GM19043 (cell line): ENCODE data around the gene SCP2.

Experiments used
- ATAC-seq: cut with Tn5 transposase; IDR thresholded peaks from one replicate; pipeline ENCODE4 v1.9.1; 2021; ENCODE audit warnings: low read depth; ENCODE audit not compliant: unreplicated experiment

Gene SCP2

DNA sequence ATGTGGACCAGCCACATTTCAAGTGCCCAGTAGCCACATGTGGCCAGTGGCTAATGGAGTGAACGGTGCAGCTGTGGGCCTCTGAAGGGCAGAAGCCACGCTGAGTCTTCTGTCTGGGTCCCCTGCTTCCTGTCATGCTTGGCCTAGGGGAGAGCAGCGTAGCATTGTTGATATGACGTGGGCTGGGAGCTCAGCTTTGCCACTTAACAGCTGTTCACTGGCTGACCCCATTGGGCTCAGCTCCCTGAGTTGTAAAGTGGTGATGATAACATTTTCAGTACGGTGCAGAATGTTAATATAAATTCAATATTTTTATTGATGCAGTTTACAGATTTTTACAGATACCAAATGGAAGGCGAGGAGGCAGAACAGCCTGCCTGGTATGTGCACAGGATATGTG is 139.4 kb downstream of the SCP2 start:
- ATAC-seq = no peak

DNA sequence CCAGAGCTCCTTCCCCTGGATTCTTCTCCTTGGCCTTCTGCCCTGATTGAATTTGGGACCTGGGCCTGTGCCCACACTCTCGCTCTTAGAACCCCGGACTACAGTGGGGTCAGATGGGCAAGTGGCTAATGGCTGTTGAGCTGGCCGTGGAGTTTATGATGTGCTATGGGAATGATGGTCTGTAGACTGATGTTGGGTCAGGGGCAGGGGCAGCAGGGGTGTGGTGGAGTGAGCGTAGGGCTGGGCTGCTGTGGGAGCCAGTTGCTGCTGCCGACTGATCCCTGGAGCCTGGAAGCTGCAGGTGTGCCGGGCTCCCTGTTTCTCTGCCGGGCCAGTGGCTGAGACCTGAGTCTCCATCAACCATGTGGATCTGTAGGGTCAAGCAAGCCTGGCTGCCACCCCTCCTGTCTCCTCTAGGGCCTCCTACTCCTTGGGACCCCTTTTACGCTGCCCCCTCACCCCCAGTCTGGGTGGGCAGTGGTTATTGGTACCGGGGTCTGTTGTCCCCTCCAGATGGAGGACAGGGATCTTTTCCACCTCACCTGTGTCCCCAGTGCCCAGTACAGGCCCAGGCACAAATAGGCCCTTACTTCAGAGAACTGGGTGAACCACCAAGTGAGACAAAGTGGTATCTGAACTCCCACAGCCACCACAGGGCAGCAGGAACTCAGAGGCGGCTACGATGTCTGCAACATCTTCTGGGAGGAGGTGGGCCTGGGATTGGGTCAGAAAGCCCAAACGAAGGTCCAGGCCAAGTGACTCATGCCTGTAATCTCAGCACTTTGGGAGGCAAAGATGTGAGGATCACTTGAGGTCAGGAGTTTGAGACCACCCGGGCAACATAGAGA is 140.0 kb downstream of the SCP2 start:
- ATAC-seq = no peak

DNA sequence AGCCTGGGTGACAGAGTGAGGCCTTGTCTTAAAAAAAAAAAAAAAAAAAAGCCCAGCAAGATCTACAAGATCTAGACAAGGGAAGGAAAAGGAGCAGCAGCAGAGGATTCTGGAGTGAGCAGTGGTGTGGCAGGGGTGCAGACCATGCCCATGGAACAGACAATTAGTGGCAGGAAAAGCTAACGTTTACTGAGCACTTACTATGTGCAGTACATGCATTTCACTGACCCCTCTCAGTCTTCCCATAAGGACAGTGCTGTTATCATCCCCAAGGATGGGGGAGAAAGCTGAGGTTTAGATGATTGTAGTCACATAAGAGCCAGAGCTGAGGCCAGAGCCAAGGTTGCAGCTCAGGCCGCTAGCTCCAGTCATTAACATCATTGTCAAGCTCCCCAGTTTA is 140.8 kb downstream of the SCP2 start:
- no peak for ATAC-seq

DNA sequence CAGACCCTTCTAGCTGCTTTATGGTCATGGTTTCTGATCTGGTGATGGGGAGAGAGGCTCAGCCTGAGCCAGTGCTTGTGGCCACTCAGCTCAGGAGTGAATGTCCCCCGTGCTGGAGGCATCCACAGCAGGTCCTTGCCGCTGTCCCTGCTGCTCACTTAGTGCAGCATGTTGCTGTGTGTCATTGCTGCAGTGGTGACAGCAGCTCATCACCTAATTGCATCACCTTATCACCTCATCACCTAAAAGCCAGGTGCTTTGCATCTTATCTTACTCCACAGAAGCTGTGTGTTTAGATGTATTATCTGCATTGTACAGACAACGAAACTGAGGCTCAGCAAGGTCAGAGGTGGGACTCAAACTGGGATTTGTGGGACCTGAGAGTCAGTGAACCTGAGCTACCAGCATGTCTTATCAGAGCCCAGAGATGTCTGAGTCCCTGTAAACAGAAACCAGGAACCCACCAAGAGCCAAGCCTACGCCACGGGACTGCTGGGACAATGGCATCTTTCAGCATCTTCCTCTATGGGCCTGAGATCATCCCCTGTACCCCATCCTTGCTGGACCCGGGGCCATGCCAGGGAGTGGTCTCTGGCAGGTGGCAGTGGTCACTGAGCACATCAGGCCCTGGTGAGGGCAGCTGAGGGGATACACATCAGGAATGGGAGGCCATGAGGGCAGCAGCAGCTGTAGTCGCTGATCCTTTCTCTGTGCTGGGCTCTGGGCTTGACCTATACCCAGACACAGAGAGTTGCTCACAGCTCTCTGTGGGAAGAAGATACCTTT is 141.4 kb downstream of the SCP2 start:
- ATAC-seq = no peak

DNA sequence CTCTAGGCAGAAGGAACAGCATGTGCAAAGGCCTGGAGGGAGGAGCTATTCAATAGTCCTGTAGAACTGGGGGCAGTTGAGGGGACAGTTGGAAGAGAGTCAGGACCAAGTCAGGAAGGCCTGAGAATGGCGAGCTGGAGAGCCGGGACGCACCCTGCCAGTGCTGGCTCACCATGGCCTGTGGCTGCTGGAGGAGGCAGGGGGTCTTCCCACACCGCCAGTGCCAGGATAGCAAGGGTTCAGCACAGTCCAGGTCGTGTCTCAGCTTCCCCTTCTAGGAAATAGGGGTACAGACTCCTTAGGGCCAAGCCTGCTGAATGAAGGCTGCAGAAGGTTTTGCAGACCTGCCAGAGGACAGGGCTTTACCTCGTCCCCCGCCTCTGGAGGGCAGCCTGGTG is 142.2 kb downstream of the SCP2 start:
- ATAC-seq = no peak

DNA sequence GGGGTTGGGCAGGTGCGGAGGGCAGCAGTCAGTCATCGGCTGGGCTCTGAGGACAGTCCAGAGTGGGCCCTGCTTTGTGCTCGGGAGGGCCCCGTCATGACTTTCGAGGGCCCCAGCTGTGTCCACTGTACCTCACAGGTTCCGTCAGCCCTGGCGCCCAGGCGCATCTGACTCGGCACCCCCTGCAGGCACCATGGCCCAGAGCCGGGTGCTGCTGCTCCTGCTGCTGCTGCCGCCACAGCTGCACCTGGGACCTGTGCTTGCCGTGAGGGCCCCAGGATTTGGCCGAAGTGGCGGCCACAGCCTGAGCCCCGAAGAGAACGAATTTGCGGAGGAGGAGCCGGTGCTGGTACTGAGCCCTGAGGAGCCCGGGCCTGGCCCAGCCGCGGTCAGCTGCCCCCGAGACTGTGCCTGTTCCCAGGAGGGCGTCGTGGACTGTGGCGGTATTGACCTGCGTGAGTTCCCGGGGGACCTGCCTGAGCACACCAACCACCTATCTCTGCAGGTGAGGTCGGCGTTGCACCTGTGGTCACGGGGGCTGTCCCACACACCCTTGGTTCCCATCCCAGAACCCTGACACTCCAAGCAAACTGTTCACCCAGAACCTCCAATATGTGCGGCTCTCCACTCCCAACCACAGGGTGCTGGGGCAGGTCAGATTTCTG is 142.7 kb downstream of the SCP2 start:
- no peak for ATAC-seq

DNA sequence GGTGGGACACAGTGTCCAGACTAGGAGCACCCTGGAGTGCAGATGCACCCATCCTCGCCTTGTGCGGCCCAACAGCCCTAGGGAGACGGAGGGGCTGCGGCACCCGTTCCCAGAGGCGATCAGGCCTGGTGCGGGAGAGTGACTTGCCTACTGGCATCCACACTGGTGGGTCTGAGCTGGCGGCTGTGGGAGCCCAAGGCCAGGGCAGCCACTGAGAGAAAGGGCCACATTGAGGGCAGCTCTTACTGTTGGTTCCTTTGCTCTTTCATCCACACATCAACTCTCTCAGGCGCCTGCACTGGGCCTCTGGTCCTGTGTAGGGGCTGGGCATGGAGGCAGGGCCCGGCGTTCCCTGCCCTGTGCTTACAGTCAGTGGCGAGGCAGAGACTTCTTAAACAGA is 143.5 kb downstream of the SCP2 start:
- no peak for ATAC-seq

DNA sequence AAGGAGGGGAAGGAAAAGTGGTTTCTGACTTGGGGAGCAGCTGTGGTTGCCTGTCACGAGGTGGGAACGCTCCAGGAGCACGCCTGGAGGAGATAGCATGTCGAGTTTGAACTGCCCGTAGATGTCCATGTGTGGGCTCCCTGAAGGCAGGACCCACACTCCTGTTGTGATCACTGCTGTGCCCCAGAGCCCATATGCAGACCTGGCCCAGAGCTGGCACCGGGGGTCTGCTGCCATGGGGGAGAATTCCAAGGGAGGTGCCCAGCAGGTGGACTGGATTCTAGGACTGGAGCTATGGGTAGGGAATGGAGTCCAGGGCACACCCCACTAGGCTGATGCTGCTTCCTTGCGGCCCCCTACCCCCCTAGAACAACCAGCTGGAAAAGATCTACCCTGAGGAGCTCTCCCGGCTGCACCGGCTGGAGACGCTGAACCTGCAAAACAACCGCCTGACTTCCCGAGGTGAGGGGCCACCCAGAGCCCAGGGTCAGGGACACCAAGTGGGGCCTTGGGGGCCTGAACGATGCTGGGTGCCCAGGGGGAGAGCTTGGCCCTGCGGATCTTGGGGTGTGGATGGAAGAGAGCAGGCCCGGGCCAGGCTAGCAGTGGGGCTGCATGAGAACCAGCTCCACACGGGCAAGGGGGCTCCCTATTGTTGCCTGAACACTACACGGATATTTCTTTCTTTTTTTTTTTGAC is 144.2 kb downstream of the SCP2 start:
- no peak for ATAC-seq

DNA sequence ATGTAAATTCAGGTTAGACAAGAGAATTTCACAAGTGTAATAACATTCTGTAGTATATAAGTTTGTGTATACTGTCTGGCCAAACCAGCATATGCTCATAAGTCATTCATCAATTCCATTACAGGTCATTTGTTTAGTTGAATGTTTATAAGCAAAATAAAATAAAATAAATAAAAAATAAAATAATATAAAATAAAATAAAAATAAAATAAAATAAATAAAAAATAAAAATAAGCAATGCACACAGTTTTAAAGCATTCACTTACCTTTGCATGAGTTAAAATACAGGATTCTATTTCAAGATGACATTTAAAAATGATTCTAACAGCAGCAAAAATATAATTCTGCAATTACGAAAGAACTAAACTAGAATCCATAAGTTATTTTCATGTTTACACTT is 144.8 kb downstream of the SCP2 start:
- no peak for ATAC-seq

DNA sequence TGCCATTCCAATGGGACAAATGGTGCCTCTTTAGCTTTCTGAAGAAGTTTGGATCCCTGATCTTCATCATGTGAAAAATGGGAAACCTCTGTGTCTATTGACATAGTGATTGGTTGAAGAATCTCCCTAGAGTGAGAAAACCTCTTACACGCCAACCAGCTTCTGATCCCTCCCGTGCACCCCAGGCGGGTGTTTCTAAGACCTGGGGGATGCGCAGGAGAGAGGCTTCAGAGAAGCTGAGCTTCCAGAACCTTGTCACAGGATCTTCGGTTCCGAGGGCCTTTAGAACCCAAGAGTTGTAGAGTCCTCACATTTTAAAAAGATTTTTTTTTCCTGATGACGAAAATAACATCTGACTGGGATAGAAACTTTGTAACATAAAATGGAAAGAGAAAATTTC is 146.2 kb downstream of the SCP2 start:
- no peak for ATAC-seq

DNA sequence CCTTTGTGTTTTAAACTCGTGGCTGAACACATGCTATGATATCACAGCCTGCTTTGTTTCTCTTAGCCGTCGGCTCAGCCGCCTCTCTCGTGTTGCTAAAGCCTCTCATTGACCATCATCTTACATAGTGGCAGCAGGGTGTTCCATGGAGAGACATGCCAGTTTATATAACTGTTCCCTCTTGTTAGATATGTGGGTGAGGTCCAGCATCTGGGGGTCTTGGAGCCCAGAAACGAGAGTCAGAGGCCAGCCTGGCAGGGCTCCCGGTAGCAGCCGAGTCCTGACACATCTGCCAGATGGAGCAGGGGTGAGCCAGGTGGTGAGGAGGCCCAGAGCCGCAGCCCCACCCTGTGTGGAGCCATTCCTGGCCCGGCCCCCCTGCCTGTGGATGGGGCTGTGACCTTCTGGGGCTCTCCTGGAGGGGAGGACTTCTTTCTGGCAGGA is 146.8 kb downstream of the SCP2 start:
- ATAC-seq = no peak

DNA sequence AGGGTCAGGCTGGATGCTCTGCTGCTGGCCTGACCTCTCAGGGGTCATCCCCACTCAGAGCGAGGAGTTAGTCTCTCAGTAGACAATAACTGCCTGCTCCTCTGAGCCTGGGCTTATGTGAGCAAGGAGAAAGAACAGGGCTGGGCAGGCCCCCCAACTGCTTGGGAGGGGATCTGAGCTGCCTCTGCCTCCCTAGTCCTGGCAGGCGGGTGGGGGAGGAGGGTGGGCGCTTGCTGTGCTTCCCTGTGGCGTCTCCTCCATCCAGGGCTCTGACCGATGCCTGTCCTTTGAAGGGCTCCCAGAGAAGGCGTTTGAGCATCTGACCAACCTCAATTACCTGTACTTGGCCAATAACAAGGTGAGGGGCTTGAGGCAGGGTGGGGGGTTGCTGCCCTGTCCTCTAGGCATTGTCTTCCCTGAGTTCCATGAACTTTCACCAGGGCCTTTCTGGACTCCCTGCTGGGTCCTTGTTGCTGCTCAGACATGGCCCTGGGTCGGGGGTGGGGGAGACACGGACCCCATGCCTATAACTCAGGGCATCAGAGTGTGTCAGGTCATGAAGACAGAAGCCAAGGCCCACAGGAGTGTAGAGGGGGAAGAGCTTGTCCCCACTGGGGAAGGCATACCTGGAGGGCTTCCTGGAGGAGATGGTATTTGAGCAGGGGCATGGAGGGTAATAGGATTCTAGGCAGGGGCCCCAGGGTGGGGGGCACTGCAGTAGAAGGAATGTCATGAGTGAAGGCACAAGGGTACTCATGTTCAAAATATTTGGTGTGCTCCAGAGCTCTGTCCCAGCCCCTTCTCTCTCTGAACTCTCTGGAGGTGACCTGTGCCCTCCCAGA is 147.5 kb downstream of the SCP2 start:
- no peak for ATAC-seq

DNA sequence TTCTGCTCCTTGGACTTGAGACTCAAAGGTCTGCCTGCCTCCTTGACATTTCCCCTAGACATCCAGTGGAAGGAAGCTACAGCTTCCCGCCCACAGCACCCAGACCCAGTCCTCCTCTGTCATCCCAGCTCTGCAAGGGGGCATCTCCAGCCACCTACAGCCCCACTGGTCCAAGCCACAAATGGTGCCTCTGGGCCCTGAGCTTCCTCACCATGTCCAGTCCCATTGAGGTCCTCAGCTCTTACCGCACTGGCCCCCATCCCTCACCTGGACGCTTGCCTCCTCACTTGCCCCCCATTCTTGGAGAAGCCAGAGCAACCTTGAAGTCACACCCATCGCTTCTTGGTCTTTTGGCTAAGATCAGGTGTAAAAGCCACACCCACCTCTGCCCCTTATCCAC is 148.1 kb downstream of the SCP2 start:
- no peak for ATAC-seq

DNA sequence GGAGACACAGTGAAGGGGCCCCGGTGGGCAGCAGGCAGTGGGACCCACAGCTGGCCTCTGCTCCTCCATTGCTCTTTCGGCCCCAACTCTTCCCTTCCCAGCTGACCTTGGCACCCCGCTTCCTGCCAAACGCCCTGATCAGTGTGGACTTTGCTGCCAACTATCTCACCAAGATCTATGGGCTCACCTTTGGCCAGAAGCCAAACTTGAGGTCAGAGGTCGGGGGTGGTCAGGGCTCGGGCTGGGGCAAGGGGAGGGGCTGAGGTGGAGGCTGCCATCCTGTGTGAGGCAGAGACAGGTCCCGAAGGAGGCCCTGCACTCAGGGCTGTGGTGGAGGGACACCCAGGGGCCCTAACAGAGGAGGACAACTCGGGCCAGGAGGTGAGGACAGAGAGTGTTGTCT is 148.7 kb downstream of the SCP2 start:
- ATAC-seq = no peak

DNA sequence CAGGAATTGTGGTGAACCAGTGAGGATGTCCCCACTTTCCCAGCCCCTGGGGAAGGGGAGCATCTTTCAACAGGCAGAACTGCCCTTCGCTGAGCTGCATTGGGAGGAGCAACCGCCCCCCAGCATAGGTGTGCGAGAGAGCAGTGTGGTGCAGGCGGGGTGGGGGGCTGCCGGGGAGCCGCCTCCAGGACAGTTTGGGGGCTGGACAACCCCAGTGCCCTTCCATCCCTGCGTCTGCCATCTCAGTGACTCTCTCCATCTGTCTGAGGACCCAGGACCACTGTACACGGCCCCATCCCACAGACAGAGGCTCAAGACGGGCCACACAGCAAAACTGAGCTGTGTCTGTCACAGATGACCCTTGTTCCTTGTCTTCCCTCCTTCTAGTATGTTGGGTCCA is 149.1 kb downstream of the SCP2 start:
- no peak for ATAC-seq

DNA sequence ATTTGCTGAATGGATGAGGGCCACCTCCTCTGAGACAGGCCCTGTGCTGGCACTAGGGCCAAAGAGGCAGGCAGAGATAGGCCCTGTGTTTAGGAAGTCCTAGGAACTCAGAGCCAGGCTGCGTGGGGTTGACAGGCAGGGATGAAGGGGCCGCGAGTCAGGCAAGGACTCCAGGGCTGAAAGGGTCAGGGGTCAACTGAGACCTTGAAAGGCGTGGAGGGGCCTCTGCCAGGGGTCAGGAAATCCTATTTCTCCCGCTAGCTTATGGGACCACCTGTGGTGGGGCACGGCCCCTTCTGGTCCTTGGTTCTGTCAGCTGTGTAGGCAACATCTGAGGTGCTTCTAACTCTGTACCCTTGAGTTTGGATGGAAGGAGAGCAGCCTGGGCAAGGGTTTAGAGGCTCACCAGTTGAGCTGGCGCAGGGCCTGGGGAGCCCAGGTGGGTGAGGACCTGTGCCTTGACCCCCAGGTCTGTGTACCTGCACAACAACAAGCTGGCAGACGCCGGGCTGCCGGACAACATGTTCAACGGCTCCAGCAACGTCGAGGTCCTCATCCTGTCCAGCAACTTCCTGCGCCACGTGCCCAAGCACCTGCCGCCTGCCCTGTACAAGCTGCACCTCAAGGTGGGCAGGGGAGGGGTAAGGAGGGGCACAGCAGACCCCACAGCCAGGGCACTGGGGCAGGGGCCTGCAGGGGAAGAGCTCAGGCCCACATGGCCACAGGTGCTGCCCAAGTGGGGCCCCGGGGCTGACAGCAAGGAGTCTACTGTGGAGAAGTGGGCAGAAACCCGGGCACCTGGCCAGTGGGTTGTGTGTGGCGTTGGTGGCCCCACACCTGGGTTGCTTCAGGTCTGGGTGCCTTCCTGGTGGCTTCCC is 149.9 kb downstream of the SCP2 start:
- no peak for ATAC-seq

DNA sequence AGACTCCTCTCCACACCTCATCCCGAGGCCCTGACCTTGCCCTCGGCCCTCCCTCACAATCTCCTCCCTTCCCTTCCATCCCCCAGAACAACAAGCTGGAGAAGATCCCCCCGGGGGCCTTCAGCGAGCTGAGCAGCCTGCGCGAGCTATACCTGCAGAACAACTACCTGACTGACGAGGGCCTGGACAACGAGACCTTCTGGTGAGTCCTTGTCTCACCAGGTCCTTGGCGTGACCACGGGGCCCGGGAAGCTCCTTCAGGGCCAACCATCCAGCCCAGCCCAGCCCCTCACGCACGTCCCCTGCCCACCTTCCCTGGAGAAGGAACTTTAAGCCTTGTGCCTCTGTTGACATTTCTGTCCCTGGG is 150.5 kb downstream of the SCP2 start:
- no peak for ATAC-seq

DNA sequence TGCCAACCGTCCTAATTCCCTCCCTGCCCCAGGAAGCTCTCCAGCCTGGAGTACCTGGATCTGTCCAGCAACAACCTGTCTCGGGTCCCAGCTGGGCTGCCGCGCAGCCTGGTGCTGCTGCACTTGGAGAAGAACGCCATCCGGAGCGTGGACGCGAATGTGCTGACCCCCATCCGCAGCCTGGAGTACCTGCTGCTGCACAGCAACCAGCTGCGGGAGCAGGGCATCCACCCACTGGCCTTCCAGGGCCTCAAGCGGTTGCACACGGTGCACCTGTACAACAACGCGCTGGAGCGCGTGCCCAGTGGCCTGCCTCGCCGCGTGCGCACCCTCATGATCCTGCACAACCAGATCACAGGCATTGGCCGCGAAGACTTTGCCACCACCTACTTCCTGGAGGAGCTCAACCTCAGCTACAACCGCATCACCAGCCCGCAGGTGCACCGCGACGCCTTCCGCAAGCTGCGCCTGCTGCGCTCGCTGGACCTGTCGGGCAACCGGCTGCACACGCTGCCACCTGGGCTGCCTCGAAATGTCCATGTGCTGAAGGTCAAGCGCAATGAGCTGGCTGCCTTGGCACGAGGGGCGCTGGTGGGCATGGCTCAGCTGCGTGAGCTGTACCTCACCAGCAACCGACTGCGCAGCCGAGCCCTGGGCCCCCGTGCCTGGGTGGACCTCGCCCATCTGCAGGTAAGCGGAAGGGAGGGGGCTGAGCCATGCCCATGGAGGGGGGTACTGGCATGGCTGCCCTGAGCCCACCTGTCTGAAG is 151.4 kb downstream of the SCP2 start:
- no peak for ATAC-seq
